ENCODE measurements around the gene SLFNL1. TPM values are rescaled to one million over a fixed set of nuclear protein-coding genes. Genes with fewer than 3 reads are reported as not detected.

The SLFNL1 gene
- total and polyA plus RNA-seq, 2 experiments from 2014 or later, result 0.14 to 0.29 TPM

GRCh38 chr1:41051022-41051421, 29.5 kb upstream of the SLFNL1 start (continued):
- no peak for TF ChIP-seq STAT1 (IDR thresholded peaks at IDR 0.05; ENCODE audit: unreplicated experiment)
- TF ChIP-seq CTCF (conservative IDR thresholded peaks at IDR 0.05; ENCODE audit: low read depth in 2 of 2), result no peak
- no peak for TF ChIP-seq EZH2phosphoT487 (IDR thresholded peaks at IDR 0.05; ENCODE audit: unreplicated experiment)
- TF ChIP-seq NANOG (IDR thresholded peaks at IDR 0.05; ENCODE audit: borderline replicate concordance), result no peak
- no peak for TF ChIP-seq EZH2 (IDR thresholded peaks at IDR 0.05; ENCODE audit: low read depth, unreplicated experiment)
- TF ChIP-seq JUNB (IDR thresholded peaks at IDR 0.05; ENCODE audit: unreplicated experiment), result no peak
- TF ChIP-seq ZNF331 (CRISPR knock-in tag; IDR thresholded peaks at IDR 0.05; ENCODE audit: low read depth), result no peak
- no peak for TF ChIP-seq REST (IDR thresholded peaks at IDR 0.05; ENCODE audit: unreplicated experiment)

- Histone ChIP-seq H3K9me2 (ENCODE audit: insufficient read depth) (no peaks in the 10 kb centered on the region), H3K27me3 (ENCODE audit: insufficient read depth) (no peaks in the 10 kb centered on the region), H3F3A (replicated peaks; ENCODE audit: low read depth) (no peaks in the 10 kb centered on the region), H3K4me2 (no peak overlapping the region), H3K27ac (ENCODE audit: low read depth) (no peak overlapping the region), H3K36me3 (ENCODE audit: insufficient read depth) (peaks cover 3% of the 10 kb centered on the region; the same call in 1 of the 2 replicates), H4K20me1 (replicated peaks; ENCODE audit: insufficient read depth) (0 out of 2 replicates have a peak, but pooled peaks cover 6% of the 10 kb centered on the region), H3K4me1 (ENCODE audit: insufficient read depth) (0 out of 2 replicates have a peak, but pooled peaks cover 4% of the 10 kb centered on the region), H2AFZ (no peak overlapping the region), H3K4me3 (no peak overlapping the region), H3K79me2 (replicated peaks; ENCODE audit: insufficient read depth) (no peaks in the 10 kb centered on the region)
- Mint-ChIP-seq H3K27me3 (ENCODE audit: insufficient read depth, low read depth, poor library complexity) (no peaks in the 10 kb centered on the region), H3K9me3 (no peaks in the 10 kb centered on the region; the same call in 2 of the 3 replicates), H3K4me1 (peaks cover 2% of the 10 kb centered on the region; the same call in 1 of the 3 replicates), H3K4me3 (no peak overlapping the region), H3K36me3 (ENCODE audit: low read depth) (peaks cover 5% of the 10 kb centered on the region), H3K27ac (no peak overlapping the region)
- ATAC-seq (no peak), DNase-seq (ENCODE audit: low spot score) (no peak)
- no peak for TF ChIP-seq EZH2 (IDR thresholded peaks at IDR 0.05; ENCODE audit: low read depth, unreplicated experiment)
- TF ChIP-seq REST (IDR thresholded peaks at IDR 0.05; ENCODE audit: unreplicated experiment), result no peak
- no peak for TF ChIP-seq ETS1 (IDR thresholded peaks at IDR 0.05)
- TF ChIP-seq CTCF (conservative IDR thresholded peaks at IDR 0.05; ENCODE audit: low read depth in 2 of 2), result no peak
- no peak for TF ChIP-seq JUNB (IDR thresholded peaks at IDR 0.05; ENCODE audit: unreplicated experiment)
- no peak for TF ChIP-seq ZNF331 (CRISPR knock-in tag; IDR thresholded peaks at IDR 0.05; ENCODE audit: low read depth)
- no peak for TF ChIP-seq CREB1 (CRISPR knock-in tag; IDR thresholded peaks at IDR 0.05; ENCODE audit: low read depth)
Measured at GRCh38 chr1:41048540-41048939, 27.0 kb upstream of the SLFNL1 start.

Measured in GM23338 (cell line).